GM13977 (cell line): ENCODE data around the gene BIRC7.
"Not testable (repeated sequence)": the region's sequence is repeated elsewhere in the genome, so short reads cannot be mapped to it uniquely, and the experiment has no call there.

ENCODE experiments used
- DNase-seq: peaks from one replicate; pipeline ENCODE4 v3.0.0; 2012; ENCODE audit warnings: low spot score
- CTCF ChIP-seq: IDR thresholded peaks from 2 replicates; pipeline ENCODE4 v1.5.1; 2012; ENCODE audit warnings: mild to moderate bottlenecking, control low read depth; ENCODE audit not compliant: insufficient read depth; ENCODE audit errors: extremely low read depth, missing control alignments
- in situ Hi-C: fragments of 300-500 bp; cut with MboI; formaldehyde crosslinking; loops from one replicate; pipeline ENCODE4 v1.12.0; 2022; ENCODE audit warnings: low sequenced_read_pairs, low pct_unique_long_range_greater_than_20kb, mixed read lengths, inconsistent platforms; ENCODE audit not compliant: unreplicated experiment

The BIRC7 gene

GRCh38 chr20:63218701-63219446, 16.8 kb upstream of the BIRC7 start:
- TF ChIP-seq CTCF: no peak
- in situ Hi-C loops: no loop called here
- no peak for DNase-seq

GRCh38 chr20:63219447-63219821, 16.3 kb upstream of the BIRC7 start:
- no peak for DNase-seq
- no peak for TF ChIP-seq CTCF
- in situ Hi-C loops: no loop called here

GRCh38 chr20:63219866-63220521, 15.7 kb upstream of the BIRC7 start:
- DNase-seq: no peak
- TF ChIP-seq CTCF: no peak
- in situ Hi-C loops: no loop called here

GRCh38 chr20:63220696-63221399, 14.9 kb upstream of the BIRC7 start:
- in situ Hi-C loops: no loop called here
- no peak for TF ChIP-seq CTCF
- DNase-seq: no peak

GRCh38 chr20:63221400-63222053, 14.2 kb upstream of the BIRC7 start:
- in situ Hi-C loops, DNase-seq: not testable (repeated sequence)

GRCh38 chr20:63222541-63222940, 13.2 kb upstream of the BIRC7 start:
- DNase-seq: no peak
- in situ Hi-C loops: no loop called here
- no peak for TF ChIP-seq CTCF
